ENCODE measurements around the gene SLC10A7.

SLC10A7 gene

GRCh38 chr4:146246381-146246780 lies 275.4 kb downstream of the SLC10A7 start:
- no peak for DNase-seq

GRCh38 chr4:146245850-146246249 lies 275.9 kb downstream of the SLC10A7 start:
- no peak for DNase-seq

GRCh38 chr4:146245246-146245645 lies 276.5 kb downstream of the SLC10A7 start:
- no peak for DNase-seq

GRCh38 chr4:146244496-146244895 lies 277.2 kb downstream of the SLC10A7 start:
- DNase-seq = no peak

- DNase-seq = no peak
These were observed 277.9 kb downstream of the SLC10A7 start for GRCh38 chr4:146243883-146244277.

GRCh38 chr4:146243141-146243882 lies 278.4 kb downstream of the SLC10A7 start:
- DNase-seq = no peak

- no peak for DNase-seq
These were observed 283.6 kb downstream of the SLC10A7 start for GRCh38 chr4:146238107-146238506.

- DNase-seq = no peak
These were observed 284.6 kb downstream of the SLC10A7 start for GRCh38 chr4:146237092-146237491.

- DNase-seq = no peak
These were observed 285.5 kb downstream of the SLC10A7 start for GRCh38 chr4:146236216-146236615.

- DNase-seq = no peak
These were observed 286.0 kb downstream of the SLC10A7 start for GRCh38 chr4:146235654-146236177.

GRCh38 chr4:146232131-146232722 lies 289.5 kb downstream of the SLC10A7 start:
- DNase-seq = no peak

GRCh38 chr4:146229406-146229805 lies 292.3 kb downstream of the SLC10A7 start:
- no peak for DNase-seq

- DNase-seq = no peak
These were observed 297.3 kb downstream of the SLC10A7 start for GRCh38 chr4:146224326-146224966.

- DNase-seq = no peak
These were observed 299.4 kb downstream of the SLC10A7 start for GRCh38 chr4:146222313-146222712.

GRCh38 chr4:146214238-146214637 lies 307.5 kb downstream of the SLC10A7 start, which contains the start of gene REELD1:
TSS of gene REELD1 (plus strand) at chr4:146214538. CDS start at chr4:146216953, 2,415 bp downstream.
- no peak for DNase-seq

GRCh38 chr4:146212781-146213180 lies 309.0 kb downstream of the SLC10A7 start:
- DNase-seq = no peak

GRCh38 chr4:146211440-146211839 lies 310.3 kb downstream of the SLC10A7 start:
- DNase-seq = no peak

GRCh38 chr4:146210890-146211289 lies 310.9 kb downstream of the SLC10A7 start:
- DNase-seq = no peak

- DNase-seq = no peak
These were observed 314.3 kb downstream of the SLC10A7 start for GRCh38 chr4:146207410-146207809.

Measured in SHP77 treated with DMSO at 0.1 percent for 48 hours (cell line).